ENCODE measurements around the gene ISCA1. TPM values are rescaled to one million over a fixed set of nuclear protein-coding genes. Genes with fewer than 3 reads are reported as not detected.
"Not testable (repeated sequence)": the region's sequence is repeated elsewhere in the genome, so short reads cannot be mapped to it uniquely, and the experiment has no call there.

ISCA1 gene
- total RNA-seq, 1 experiment from 2014 or later, result 12.5 TPM

- intact Hi-C loops (cut with micrococcal nuclease; ENCODE audit: unreplicated experiment), result no loop called here
- no peak overlapping the region for H3K27ac Mint-ChIP-seq (ENCODE audit: unreplicated experiment)
These were observed 39.0 kb upstream of the ISCA1 start for GRCh38 chr9:86321373-86321772.

GRCh38 chr9:86318187-86318586 lies 35.8 kb upstream of the ISCA1 start:
- CTCF ChIA-PET, result no interaction called here
- no peak overlapping the region for H3K4me3 Mint-ChIP-seq (ENCODE audit: low read depth, unreplicated experiment)
- intact Hi-C loops (cut with micrococcal nuclease; ENCODE audit: unreplicated experiment), result no loop called here
- no peak for DNase-seq
- TF ChIP-seq CTCF (IDR thresholded peaks at IDR 0.05; ENCODE audit: unreplicated experiment), result no peak
- peaks cover 26% of the 10 kb centered on the region for H3K36me3 Mint-ChIP-seq (ENCODE audit: insufficient read depth, unreplicated experiment)
- H3K27ac Mint-ChIP-seq (ENCODE audit: unreplicated experiment), result no peak overlapping the region
- no peaks in the 10 kb centered on the region for H3K4me1 Mint-ChIP-seq (ENCODE audit: low read depth, unreplicated experiment)
- H3K27me3 Mint-ChIP-seq (ENCODE audit: unreplicated experiment), result no peaks in the 10 kb centered on the region
- no TSS peak for BruUV-seq (replicated peaks)
- no peaks in the 10 kb centered on the region for H3K9me3 Mint-ChIP-seq (ENCODE audit: low read depth, unreplicated experiment)

More at GRCh38 chr9:86321373-86321772, 39.0 kb upstream of the ISCA1 start:
- H3K4me3 Mint-ChIP-seq (ENCODE audit: low read depth, unreplicated experiment), result no peak overlapping the region
- no peaks in the 10 kb centered on the region for H3K27me3 Mint-ChIP-seq (ENCODE audit: unreplicated experiment)
- no peak for TF ChIP-seq CTCF (IDR thresholded peaks at IDR 0.05; ENCODE audit: unreplicated experiment)
- no peak for DNase-seq
- no peaks in the 10 kb centered on the region for H3K9me3 Mint-ChIP-seq (ENCODE audit: low read depth, unreplicated experiment)
- no peaks in the 10 kb centered on the region for H3K4me1 Mint-ChIP-seq (ENCODE audit: low read depth, unreplicated experiment)
- peaks cover 20% of the 10 kb centered on the region for H3K36me3 Mint-ChIP-seq (ENCODE audit: insufficient read depth, unreplicated experiment)
- CTCF ChIA-PET, result no interaction called here
- BruUV-seq (replicated peaks), result no TSS peak

- Mint-ChIP-seq H3K27ac (ENCODE audit: unreplicated experiment) (no peak overlapping the region), H3K36me3 (ENCODE audit: insufficient read depth, unreplicated experiment) (peaks cover 10% of the 10 kb centered on the region), H3K4me3 (ENCODE audit: low read depth, unreplicated experiment) (no peak overlapping the region), H3K27me3 (ENCODE audit: unreplicated experiment) (no peaks in the 10 kb centered on the region), H3K9me3 (ENCODE audit: low read depth, unreplicated experiment) (no peaks in the 10 kb centered on the region), H3K4me1 (ENCODE audit: low read depth, unreplicated experiment) (no peaks in the 10 kb centered on the region)
- BruUV-seq (replicated peaks), result no TSS peak
- no peak for DNase-seq
- TF ChIP-seq CTCF (IDR thresholded peaks at IDR 0.05; ENCODE audit: unreplicated experiment), result no peak
- CTCF ChIA-PET, result no interaction called here
- intact Hi-C loops (cut with micrococcal nuclease; ENCODE audit: unreplicated experiment), result no loop called here
These were observed 32.7 kb upstream of the ISCA1 start for GRCh38 chr9:86315078-86315477.

- H3K4me3 Mint-ChIP-seq (ENCODE audit: low read depth, unreplicated experiment); H3K4me1 Mint-ChIP-seq (ENCODE audit: low read depth, unreplicated experiment); intact Hi-C loops (cut with micrococcal nuclease; ENCODE audit: unreplicated experiment); BruUV-seq (replicated peaks); H3K27me3 Mint-ChIP-seq (ENCODE audit: unreplicated experiment); DNase-seq; CTCF ChIA-PET; H3K27ac Mint-ChIP-seq (ENCODE audit: unreplicated experiment); H3K9me3 Mint-ChIP-seq (ENCODE audit: low read depth, unreplicated experiment): not testable (repeated sequence)
- H3K36me3 Mint-ChIP-seq (ENCODE audit: insufficient read depth, unreplicated experiment), result peaks cover 11% of the 10 kb centered on the region
These were observed 30.6 kb upstream of the ISCA1 start for GRCh38 chr9:86312959-86313358.

GRCh38 chr9:86308687-86309086 lies 26.3 kb upstream of the ISCA1 start:
- intact Hi-C loops (cut with micrococcal nuclease; ENCODE audit: unreplicated experiment), result no loop called here
- no peak for DNase-seq
- no peak overlapping the region for H3K4me3 Mint-ChIP-seq (ENCODE audit: low read depth, unreplicated experiment)
- CTCF ChIA-PET, result no interaction called here
- no peaks in the 10 kb centered on the region for H3K27me3 Mint-ChIP-seq (ENCODE audit: unreplicated experiment)
- BruUV-seq (replicated peaks), result no TSS peak
- no peak overlapping the region for H3K27ac Mint-ChIP-seq (ENCODE audit: unreplicated experiment)
- no peak for TF ChIP-seq CTCF (IDR thresholded peaks at IDR 0.05; ENCODE audit: unreplicated experiment)
- H3K4me1 Mint-ChIP-seq (ENCODE audit: low read depth, unreplicated experiment), result no peaks in the 10 kb centered on the region
- H3K9me3 Mint-ChIP-seq (ENCODE audit: low read depth, unreplicated experiment), result no peaks in the 10 kb centered on the region
- H3K36me3 Mint-ChIP-seq (ENCODE audit: insufficient read depth, unreplicated experiment), result peaks cover 5% of the 10 kb centered on the region

Measured in Calu3 (cell line).